Activated CD4-positive, alpha-beta T cell treated with anti-CD3 and anti-CD28 coated beads, Interleukin-2, amount 50 U/mL, for 4 hours (primary cell): Measurements from ENCODE around the gene FRMD4A.
A peak's percentile ranks its signal among the peaks of the same experiment; 100 is the strongest.
"Not testable (repeated sequence)": the region's sequence is repeated elsewhere in the genome, so short reads cannot be mapped to it uniquely, and the experiment has no call there.

Source experiments
- DNase-seq, 2 experiments: peaks; one replicate each; pipeline ENCODE4 v3.0.0-alpha.2; 2020

FRMD4A gene

GRCh38 chr10:13731799-13732198 lies 598.9 kb downstream of the FRMD4A start:
- no peak for DNase-seq

DNA sequence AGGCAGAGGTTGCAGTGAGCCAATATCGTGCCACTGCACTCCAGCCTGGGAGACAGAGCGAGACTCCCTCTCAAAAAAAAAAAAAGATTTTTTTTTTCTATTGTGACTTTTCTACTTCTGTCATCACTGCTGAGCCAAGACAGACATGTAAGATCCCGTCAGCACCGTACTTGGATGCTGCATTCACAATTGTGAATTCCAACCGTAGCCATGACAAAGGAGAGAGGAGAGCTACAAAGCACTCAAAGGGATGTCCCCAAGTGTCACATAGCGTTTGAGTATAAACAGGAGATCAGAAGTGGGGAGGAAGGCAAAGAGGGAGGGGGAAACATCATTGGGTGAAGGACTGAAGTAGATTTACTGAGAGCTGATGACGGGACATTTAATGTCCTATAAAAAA lies 599.8 kb downstream of the FRMD4A start:
- DNase-seq, result no peak

GRCh38 chr10:13730306-13730652 lies 600.4 kb downstream of the FRMD4A start:
- DNase-seq, result no peak

- DNase-seq, result no peak
These were observed 601.0 kb downstream of the FRMD4A start for GRCh38 chr10:13729586-13730305.

- no peak for DNase-seq
These were observed 601.7 kb downstream of the FRMD4A start for GRCh38 chr10:13728898-13729535.

GRCh38 chr10:13725594-13725993 lies 605.1 kb downstream of the FRMD4A start:
- DNase-seq, result no peak

- DNase-seq, result no peak
These were observed 606.2 kb downstream of the FRMD4A start for GRCh38 chr10:13724484-13724883.

- DNase-seq, result no peak
These were observed 607.7 kb downstream of the FRMD4A start for GRCh38 chr10:13722747-13723653.

GRCh38 chr10:13721486-13721885 lies 609.2 kb downstream of the FRMD4A start:
- DNase-seq, result no peak

GRCh38 chr10:13720699-13721098 lies 610.0 kb downstream of the FRMD4A start:
- no peak for DNase-seq

DNA sequence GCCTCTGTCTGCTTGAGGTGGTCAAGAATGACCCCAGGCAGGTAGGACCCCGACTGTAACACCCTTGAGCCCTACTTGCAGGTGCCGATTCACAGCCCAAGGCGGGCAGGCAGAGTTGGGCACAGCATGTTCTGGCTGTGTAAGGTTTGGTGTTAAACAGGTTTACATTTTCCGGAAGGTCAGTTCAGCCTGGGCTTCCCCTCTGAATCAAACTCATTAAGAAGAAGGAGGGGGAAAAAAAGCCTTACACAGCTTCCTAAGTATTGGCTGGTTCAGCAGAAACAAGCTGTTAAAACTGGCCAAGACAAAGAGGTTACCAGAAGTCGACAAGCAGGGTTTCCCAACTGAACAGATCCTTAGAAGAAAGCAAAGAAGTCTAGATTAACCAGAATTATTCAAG lies 611.3 kb downstream of the FRMD4A start:
- DNase-seq, result no peak

- no peak for DNase-seq
These were observed 611.9 kb downstream of the FRMD4A start for GRCh38 chr10:13718820-13719219.

DNA sequence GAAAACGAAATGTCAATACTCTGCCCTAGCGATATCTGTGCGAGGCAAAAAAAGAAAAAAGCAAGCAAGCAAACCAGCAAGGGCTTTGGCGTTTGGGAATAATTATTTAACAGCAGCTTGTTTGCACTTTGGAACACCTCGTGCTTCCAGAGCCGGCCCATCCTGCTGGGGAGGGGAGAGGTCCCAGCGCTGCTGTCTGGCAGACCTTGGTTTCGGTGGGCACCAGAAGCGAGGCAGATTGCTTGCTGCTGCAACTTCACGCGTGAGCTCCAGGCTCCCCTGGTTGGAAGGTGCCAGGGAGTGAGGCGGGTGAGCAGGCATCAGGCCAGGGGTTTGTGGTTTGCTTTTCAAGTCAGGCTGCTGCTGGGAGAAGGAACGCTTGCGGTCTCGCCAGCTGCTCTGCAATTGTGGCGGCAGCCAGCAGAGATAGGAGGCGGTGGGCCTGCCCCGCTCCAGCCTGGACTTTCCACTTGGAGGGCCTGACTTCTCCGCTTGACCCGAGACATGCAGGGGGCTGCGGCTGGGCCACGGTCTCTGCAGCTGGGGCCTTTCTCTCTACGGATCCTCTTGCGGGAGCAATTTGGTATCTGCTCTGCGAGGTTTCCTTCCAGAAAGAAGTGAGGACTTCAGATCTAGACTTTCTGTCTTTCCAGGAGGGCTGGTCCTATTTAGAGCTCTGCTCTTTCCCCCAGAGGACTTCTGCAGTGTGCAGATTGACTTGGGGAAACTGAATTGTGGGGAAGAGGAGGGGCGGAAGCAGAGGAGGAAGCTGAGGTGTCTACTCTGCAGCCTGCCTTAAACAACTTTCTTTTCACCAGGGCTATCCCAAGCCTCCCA lies 612.6 kb downstream of the FRMD4A start:
- peak in 1 of 2 experiments; percentile 6 for DNase-seq

DNA sequence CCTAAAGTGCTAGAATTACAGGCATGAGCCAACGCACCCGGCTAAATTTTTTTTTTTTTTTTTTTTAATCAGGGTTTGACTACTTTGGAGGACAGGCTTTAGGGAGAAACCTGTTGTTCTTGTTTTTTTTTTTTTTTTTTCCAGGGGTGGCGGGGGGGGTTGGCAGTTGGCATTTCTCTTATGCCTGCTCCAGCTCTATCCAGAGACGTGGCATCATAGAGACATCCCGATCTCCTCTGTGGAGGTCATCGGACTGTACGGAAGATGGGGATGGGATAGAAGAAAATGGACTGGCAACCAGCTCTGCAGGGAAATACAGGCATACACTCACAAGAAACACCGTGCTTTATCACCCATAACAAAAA lies 613.2 kb downstream of the FRMD4A start:
- DNase-seq, result no peak

GRCh38 chr10:13716081-13717071 lies 614.3 kb downstream of the FRMD4A start:
- DNase-seq, result no peak

GRCh38 chr10:13715596-13715995 lies 615.1 kb downstream of the FRMD4A start:
- DNase-seq, result not testable (repeated sequence)

- DNase-seq, result no peak
These were observed 615.6 kb downstream of the FRMD4A start for GRCh38 chr10:13715100-13715499.

DNA sequence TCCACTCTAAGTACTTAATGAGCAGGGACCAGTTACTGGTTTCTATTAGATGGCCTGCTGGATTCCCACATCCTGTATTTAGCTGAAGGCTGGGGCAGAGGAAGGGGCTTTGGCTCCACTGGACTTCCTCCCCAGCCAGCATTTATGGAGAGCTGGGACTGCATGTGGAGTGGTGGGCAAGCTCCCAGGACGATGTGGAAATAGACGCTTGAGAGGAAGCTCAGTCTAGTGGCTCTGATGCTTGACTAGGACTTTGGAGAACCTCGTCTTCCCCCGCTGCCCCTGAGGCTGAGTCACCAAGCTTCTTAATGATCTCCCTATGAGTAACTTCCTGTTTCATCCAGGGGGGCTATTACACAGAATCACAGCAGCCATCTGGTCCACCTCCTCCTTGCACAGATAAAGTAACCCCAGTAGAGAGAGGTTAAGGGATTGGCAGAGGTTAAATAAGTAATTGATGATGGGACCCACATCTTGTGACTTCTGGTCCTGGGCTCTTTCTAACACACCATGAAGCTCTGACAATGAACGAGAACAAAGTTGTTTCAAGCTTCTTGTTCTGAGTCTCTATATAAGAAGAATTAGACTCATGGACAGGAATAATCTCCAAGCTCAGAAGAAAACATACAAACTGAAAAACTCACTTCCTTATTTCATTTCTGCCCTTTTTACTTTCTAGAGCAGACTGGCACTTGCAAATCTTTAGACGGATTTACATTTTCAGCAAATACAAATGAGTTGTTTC lies 617.7 kb downstream of the FRMD4A start:
- peak in 1 of 2 experiments; percentile 8 for DNase-seq

DNA sequence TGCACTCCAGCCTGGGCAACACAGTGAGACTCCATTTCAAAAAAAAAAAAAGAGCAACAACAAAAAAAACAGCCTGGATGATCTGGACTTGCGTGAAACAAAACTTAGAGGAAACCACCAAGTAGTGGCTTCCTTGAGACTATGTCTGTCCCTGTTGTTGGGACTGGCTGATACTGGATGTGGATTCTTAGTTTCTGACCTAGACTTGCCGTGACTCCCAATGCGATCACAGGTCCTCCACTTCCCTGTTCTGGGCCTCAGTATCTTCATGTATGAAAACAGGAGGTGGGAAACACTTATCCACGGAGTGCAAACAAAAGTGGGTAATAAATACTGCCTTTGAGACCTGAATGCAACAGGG lies 618.3 kb downstream of the FRMD4A start:
- no peak for DNase-seq

- DNase-seq, result no peak
These were observed 619.4 kb downstream of the FRMD4A start for GRCh38 chr10:13711291-13711690.
